Colon (tissue), 2 donors: ENCODE measurements around the gene PITPNM3.

Experiments used
- FAIRE-seq: peaks from 2 replicates; lab custom pipeline; 2012; peaks lifted over from hg19 to GRCh38; lab: Jason Lieb, UNC
- donor health status: control.
- donor health status: control.

The PITPNM3 gene

DNA sequence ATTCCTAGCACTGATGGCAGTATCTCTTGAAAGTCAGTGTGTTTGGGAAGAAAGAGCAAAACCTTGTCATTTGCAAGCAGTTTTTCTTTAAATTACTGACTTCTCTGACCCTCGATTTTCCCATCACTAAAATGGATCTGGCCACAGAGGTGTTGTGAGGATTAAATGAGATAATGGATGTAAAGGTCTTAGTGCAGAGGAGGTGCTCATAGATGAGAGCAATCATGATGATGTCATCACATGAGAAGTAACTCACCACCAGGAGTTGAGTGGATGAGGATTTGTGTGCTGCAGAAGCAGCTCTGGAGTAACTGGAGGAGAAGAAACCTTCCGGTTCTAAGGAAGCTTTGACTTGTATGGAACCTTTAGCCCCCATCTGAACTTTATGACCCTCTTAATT, 30.6 kb downstream of the PITPNM3 start:
- FAIRE-seq: no peak

DNA sequence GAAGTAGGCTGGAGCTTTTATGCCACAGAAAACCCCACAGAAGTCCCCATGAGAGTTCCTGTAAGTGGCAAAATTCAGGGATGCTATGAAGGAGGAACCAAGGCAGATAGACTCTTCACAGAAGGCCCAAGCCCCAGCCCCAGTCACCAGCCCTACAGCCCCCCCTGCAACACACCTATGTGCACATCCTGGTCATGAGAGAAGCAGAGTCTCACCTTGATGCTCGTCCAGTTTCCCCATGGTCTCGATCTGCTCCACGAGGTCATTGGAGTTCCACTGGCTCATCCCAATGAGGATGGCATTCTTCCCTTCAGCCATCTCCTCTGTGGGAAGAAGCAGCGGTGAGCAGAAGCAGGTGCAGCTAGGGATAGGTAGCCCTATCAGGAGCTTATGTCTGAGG, 31.2 kb downstream of the PITPNM3 start:
- FAIRE-seq: no peak

DNA sequence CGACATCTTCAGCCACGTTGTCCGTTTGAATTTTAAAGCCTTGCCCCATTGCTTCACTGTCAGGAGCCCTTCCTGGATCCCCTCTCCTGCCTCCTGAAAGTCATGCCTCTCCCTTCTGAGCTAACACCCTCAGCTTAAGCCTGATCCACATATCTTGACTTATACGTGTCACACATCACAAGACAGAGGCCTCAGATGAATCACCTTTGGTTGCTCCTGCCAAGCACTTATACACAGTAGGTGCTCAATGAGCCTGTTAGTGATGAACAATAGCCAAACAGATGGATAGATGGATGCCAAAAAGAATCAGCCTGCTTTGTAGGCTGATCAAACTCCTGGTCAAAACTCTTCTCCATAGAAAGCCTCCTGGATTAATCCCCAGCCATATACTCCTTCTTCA, 31.8 kb downstream of the PITPNM3 start:
- no peak for FAIRE-seq

DNA sequence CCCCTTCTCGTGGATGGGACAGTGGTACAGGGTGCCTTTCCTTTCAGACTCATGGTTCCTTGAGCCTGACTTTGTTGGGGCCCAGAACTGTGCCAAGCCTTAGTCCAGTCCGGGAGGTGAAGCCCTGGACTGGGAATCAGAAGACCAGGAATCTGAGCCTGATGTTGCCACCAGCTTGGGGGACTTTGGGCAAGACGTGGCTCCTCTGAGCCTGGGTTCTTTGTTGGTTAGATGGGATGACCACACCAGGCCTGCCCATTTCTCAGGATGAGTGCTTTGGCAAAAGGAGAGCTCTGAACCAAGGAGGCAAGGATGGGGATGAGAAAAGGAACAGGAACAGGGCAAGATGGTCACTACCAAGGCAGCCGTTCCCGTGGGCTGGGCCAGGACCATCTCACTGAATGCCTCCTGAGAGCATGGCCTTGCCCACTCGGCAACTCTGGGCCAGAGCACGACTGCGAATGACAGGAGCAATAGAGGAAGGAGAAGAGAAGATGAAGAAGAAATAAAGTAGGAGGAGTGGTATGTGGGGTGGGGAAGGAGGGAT, 32.5 kb downstream of the PITPNM3 start:
- FAIRE-seq: no peak

DNA sequence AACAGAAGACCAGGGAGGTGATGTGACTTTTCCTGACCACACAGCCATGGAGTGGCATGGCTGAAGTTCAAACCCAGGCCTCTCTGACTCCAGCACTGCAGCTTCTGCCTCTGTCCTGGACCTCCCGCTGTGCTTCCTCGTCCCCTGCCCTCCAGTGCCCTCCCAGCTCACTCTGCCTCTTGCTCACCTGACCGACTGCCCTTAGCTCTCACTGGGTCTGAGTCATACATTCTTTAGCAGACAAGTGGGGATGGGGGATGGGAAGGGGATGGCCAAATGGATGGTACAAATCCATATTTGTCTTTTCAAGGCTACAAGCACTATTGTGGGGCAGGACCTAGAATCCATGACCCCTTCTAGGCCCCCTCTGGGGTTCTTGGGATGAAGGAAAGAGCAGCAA, 33.0 kb downstream of the PITPNM3 start:
- no peak for FAIRE-seq

DNA sequence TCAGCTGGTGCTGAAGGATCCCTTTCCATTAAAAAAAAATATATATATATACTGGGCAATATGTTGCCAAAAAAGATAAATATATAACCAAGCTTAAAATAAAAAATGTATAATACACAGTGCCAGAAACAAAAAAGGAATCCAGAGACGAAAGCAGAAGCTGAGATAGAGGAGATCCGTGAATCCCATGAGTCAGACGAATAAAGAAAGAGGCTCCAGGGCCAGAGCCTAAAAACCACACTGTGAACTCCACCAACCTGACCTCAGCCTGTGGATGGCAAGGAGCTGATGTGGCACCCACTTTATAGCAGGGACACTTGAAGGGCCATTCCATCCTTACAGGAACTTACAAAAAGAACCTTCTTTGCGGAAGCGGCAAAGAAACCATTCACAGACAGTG, 34.8 kb downstream of the PITPNM3 start:
- FAIRE-seq: no peak

DNA sequence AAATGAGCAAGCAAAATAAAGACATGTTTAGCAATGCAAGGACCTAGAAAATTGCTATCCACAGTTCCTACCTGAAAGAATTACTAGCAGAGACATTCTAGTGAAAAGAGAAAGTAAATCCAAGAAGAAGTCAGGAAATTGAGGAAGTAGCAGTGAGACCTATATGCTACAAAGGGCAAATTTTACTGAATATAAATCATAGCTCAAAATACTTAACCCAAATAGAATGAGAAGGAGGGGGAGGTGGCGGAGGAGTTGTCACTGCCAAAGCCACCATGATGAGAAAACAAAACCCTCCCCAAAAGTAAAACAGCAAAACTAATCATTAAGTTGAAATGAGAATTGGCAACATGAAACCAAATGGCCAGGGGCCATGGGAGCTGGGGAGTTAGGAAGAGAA, 39.3 kb downstream of the PITPNM3 start:
- no peak for FAIRE-seq

DNA sequence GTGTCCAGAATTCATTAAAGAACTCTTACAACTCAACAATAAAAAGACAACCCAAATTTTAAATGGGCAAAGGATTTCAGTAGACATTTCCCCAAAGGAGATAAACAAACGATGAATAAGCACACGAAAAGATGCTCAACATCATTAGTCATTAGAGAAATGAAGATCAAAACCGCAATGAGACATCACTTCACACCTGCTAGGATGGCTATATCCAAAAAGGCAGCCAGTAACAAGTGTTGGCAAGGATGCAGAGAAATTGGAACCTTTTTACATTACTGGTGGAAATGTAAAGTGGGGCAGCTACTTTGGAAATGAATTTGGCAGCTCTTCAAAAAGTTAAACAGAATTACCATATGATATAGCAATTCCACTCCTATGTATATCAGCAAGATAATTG, 42.0 kb downstream of the PITPNM3 start:
- FAIRE-seq: no peak

DNA sequence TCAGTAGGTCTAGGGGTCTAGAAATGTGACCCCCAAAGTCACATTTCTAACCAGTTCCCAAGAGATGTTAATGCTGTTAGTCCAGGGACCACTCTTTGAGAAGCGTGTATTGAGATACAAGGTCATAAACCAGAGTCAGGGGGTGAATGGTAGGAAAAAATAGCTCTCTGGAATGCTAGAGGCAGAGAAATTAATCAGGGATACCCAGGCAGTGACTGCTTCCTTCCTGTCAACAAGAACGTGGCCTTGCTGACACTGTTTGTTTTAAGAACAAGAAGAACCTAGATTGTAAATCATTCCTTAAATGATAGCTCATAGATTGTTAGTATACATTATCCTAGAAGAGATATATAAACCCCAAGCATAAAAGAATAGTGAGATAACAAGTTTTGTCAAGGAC, 43.8 kb downstream of the PITPNM3 start:
- no peak for FAIRE-seq

DNA sequence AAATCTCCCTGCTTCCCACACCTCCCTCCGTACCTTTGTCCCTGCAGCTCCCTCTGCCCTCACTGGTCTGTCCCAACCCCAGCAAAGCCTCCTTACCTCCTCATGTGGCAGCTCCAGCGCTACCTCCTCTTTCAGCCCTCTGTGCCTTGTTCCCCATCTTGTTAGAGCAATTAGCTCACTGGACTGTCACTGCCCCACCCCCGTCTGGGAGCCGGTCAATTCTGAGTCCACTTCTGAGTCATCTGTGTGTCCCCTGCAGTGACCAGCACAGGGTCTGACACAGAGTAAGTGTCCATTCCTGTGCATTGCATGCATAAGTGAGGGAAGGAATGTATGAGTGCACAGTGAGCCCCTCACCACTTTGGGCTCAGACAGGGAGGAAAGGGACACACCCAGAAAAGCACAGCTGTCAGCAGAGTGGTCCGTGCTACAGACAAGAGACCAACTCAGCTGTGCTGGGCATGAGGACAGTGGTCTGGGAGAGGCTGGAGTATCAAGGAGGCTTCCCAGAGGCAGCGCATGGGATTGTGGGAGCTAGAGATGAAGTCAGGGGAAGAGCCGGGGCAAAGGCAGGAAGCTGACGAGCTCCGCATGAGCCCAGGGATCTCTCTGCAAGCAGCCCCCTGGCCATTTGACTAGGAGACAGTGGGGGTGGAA, 45.9 kb downstream of the PITPNM3 start:
- no peak for FAIRE-seq

DNA sequence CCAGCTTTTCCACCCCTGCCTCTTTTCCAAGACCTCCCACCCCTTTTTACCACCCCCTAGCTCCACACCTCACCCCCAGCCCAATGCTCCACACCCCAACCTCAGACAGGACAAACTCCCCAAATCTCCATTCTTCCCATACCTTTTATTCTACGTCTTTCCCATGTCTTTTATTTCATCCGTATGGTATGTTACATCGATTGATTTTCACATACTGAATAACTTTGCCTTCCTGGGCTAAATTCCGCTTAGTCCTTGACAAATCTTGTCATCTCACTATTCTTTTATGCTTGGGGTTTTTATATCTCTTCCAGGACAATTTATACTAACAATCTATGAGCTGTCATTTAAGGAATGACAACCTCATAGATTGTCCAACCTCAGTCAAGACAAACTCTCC, 46.4 kb downstream of the PITPNM3 start:
- FAIRE-seq: no peak

DNA sequence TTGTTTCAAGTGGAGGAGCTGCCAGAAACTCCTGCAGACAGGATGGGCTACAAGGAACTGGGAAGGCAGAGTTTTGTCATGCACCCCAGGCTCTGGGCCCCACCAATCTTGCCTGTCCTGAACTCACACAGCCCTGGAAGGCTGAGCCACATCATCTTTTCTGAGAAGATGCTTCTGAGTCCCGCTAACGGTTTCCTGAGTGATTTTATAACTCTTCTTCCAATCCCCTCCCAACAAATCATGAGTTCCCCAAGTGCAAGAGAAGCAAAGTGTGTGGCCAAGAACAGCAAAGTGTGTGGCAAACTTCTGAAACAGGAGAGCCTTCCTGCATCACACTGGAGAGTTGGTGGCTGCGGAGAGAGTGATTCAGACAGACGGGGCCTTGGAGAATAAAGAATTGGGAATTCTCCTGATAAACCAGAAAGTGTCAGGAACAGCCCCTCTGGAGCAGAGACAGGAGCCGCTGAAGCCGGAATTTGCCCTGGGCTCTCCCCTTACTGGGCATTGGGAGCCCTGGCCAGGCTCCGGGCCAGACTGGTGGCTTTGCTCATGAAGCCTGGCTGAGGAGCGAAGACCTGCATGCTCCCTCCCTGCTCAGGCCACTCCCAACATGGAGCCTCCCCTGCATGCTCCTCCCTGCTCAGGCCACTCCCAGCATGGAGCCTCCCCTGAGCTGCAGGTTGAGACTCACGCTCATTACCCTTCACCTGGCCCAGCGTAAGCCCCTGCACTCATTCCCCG, 47.2 kb downstream of the PITPNM3 start:
- no peak for FAIRE-seq

DNA sequence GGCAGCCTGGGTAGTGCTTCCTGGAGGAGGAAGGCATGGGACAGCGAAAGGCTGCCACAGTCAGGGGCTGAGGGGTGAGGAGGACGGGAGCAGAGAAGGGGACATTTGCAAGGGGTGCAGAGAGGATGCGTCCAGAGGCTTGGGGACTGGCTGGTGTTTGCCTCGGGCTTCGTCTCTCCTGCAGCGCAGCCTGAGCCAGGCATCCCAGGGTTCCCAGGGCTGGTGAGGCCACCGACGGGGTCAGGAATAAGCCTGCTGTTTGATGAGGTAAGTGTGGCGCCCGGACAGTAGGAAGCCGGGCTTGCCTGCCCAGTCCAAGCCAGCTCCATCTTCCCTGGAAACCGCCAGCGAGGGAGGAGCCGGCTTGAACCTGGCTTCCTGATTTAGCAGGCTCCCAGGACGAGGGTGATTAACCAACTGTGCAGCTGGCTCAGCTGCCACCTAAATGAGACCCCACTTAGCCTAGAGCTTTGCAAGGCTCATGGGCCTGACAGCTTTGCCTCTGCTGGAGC, 47.8 kb downstream of the PITPNM3 start:
- FAIRE-seq: no peak

DNA sequence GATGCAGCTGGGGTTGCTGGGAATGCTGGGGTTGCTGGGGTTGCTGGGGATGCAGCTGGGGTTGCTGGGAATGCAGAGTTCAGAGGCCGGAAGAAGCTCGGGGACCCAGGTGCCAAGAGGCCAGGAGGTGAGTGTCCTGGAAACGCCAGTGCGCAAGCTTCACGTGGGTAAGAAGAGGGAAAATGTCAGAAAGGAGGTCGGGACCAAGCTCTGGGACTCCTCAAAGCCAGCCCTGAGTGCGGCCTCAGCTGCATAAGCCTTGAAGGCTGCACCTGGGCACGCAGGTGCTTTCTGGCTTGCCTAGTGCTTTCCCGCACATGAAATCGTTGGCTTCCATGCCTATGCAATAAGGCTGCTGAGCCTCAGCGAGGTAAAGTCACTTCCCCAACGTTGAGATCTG, 48.3 kb downstream of the PITPNM3 start:
- no peak for FAIRE-seq

DNA sequence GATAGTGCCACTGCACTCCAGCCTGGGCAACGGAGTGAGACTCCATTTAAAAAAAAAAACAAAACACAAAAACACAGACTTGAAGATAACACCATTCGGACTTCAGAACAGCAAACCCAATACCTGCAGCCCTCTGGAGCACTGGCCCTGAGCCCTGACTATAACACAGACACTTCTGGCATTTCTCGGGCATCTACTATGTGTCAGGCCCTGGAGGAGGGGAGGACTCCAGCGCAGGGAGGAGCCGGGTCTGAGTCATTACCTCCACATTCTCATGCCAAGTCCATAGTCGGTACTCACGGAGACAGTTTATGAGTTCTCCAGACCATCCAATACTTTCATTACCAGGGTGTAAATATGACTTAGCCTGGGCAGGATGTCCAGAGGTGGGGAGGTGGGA, 48.8 kb downstream of the PITPNM3 start:
- FAIRE-seq: no peak

DNA sequence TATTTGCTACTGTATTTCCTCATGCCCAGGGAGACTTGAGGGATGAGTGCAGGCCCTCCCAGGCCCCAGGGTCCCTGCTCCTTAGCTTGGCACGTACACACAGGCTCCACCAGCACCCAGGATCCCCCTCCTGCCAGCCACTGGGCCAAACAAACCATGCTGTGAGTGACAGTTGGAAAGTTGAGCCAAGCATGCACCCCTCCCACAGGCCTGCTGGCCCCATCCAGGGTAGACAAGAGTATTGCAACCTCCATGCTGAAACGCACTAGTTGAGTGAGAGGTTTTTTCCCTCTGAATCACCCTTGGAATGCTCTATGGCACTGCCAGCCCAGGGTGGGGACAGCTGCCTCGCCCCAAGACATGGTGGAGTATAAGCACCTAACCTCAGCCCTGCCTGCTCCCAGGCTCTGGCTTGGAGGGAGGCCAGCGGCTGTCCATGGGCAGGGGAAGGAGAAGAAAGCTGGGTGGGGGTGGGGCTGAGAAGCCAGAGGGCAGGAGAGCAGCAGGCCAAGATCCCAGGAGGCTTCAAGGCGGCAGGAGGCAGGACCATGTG, 49.6 kb downstream of the PITPNM3 start:
- no peak for FAIRE-seq

DNA sequence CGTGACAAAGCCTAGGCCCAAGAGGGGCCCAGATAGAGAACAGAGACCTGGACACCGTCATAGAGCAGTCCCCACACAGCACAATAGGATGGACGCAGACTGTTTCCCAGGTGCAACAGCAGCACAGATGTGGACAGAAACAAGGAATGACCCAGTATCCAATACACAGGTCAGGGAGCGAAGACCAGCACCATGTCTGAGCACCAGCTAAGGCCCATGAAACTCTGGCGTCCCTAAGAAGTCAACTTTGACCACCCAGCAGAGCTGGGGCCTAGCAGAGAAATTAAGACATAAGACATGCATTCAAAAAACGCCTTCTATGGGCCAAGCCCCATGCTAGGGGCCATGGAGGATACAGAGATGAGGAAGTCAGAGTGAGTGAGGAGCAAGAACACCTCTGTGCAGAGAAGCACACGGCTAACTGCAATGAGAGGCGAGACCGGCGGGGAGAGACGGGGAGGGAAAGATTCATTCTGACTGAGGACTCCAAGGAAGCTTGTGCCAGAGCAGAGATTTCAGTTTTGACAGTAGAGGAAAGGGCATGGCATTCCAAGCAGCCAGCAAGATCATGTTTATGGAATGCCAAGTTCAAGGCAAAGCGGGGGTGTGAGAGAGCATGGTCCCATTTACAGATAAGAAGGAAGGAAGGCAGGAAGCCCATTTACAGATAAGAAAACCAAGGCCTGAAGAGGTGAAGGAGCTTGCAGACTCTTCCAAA, 50.8 kb downstream of the PITPNM3 start:
- no peak for FAIRE-seq

DNA sequence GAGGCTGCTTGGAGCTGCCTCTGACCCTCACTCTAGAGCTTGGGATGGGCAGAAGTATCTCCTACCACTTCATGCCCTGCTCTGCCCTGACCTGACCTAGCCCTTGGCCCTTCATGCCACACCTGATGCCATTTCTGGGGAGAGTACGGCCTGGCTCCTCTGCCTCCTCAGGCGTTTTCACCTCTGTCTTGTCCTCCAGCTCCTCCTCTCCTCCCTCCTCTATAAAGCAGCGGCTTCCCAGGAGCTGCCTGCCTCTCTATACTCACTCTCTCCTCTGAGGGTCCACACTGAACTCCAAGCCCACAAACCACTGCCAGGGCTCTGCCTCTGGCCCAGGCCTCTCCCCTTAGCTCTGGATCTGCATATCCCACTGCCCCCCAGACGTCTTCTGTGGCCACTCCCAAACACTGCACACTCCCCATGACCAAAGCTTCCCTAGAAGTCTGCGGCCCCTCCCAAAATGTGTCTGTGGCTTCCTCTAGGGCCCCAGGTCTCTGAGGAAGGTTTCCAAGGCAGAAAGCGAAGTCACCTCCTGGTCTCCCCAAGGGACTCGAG, 52.6 kb downstream of the PITPNM3 start:
- no peak for FAIRE-seq

DNA sequence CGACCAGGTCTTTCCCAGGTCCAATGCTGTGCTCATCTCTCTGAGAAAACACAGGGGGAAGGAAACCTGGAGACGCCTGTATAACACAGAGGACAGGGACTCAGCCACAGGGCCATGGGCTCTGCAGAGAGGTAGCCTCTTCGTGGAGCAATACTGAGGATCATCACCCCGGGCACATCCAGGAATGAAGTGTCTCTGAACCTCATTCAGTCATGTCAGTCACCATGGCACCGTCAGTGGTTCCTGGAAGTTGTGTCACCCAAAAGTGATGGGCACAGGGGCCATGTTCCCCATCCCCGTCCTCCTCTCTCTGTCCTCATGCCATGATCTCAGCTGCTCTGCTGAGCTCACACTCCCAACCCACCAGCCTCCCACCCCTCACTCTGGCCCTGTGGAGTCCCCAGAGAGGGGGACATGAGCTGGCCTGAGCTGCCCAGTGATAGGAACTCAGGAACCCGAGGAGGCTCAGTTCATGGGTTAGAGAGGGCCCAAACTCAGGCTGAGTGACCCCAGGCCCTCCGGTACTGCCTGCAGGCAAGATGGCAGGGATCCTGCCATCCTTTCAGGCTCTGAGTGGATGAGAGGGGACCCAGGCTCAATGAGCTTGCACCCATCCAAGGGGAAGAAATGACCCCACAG, 53.4 kb downstream of the PITPNM3 start:
- FAIRE-seq: no peak

DNA sequence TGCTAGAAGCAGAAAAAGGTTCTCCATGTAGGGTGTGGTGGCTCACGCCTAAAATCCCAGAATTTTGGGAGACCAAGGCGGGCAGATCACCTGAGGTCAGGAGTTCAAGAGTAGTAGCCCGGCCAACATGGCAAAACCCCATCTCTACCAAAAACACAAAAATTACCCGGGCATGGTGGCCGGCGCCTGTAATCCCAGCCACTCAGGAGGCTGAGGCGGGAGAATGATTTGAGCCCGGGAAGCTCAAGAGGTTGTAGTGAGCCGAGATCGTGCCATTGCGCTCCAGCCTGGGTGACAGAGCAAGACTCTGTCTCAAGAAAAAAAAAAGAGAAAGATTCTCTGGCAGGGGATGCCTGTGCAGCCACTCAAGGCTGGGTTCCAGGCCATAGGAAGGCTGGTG, 54.2 kb downstream of the PITPNM3 start:
- no peak for FAIRE-seq

DNA sequence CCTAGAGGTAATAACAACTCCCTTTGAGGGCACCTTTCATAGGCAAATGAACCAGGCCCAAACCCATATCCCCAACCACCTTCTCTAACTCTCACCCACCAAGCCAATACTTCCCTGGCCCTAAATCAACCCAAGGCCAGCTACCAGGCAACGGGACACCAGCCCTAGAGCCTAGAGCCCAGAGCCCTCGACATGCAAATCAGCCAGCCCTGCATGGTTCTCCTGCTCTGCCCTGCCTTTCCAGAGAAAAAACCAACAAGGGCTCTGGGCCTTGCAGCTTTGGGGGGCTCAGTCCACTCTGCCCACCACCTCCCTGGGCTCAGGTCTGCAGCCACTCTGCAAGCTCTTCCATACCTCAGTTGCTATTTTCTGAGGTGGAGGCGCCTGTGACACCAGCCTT, 55.0 kb downstream of the PITPNM3 start:
- FAIRE-seq: no peak
